H1 (cell line): ENCODE data around the gene GPSM1. TPM values are rescaled to one million over a fixed set of nuclear protein-coding genes. Genes with fewer than 3 reads are reported as not detected.

Source experiments
- CTCF ChIA-PET: fragments of 300-600 bp; sonication (Branson Sonifier 250); formaldehyde crosslinking; loops from one replicate; lab custom pipeline; 2021; ENCODE audit not compliant: partially characterized antibody; lab: Charles Lee
- POLR2A ChIA-PET: fragments of 300-600 bp; sonication (Branson Sonifier 250); formaldehyde crosslinking; loops from one replicate; lab custom pipeline; 2021; ENCODE audit warnings: inconsistent platforms; ENCODE audit not compliant: partially characterized antibody; lab: Charles Lee
- DNase-seq, 2 experiments: peaks; one replicate each; pipeline versions ENCODE4 v3.0.0 to v3.0.0-alpha.2; 2010 to 2022; ENCODE audit warnings: low spot score in 2 of 2, low read depth in 1 of 2, mixed read lengths in 1 of 2
- FAIRE-seq: peaks from 2 replicates; lab custom pipeline; 2011; peaks lifted over from hg19 to GRCh38; lab: Jason Lieb, UNC
- H2AFZ ChIP-seq: 2 replicates; pipeline ENCODE4 v1.8.1; 2012; ENCODE audit warnings: low read length, inconsistent platforms
- H2AK5ac ChIP-seq: 2 replicates; pipeline ENCODE4 v1.6.1; 2013; ENCODE audit warnings: low read depth, low read length
- H2BK120ac ChIP-seq: replicated peaks from 2 replicates; pipeline ENCODE3; 2013; ENCODE audit warnings: low read depth, low read length, inconsistent platforms
- H2BK12ac ChIP-seq: 2 replicates; pipeline ENCODE4 v1.6.1; 2013; ENCODE audit warnings: low read depth, low read length
- H2BK15ac ChIP-seq: 2 replicates; pipeline ENCODE4 v1.6.1; 2013; ENCODE audit warnings: low read length
- H2BK20ac ChIP-seq: 2 replicates; pipeline ENCODE4 v1.6.1; 2013; ENCODE audit warnings: low read length
- H2BK5ac ChIP-seq: 2 replicates; pipeline ENCODE4 v1.6.1; 2013; ENCODE audit warnings: low read depth, low read length
- H3K14ac ChIP-seq: 2 replicates; pipeline ENCODE4 v1.6.1; 2013; ENCODE audit warnings: inconsistent platforms; ENCODE audit not compliant: insufficient read length
- H3K18ac ChIP-seq: 2 replicates; pipeline ENCODE4 v1.6.1; 2013; ENCODE audit warnings: low read length; ENCODE audit errors: extremely low read depth
- H3K23ac ChIP-seq: 2 replicates; pipeline ENCODE4 v1.6.1; 2013; ENCODE audit warnings: inconsistent platforms; ENCODE audit not compliant: insufficient read length
- H3K23me2 ChIP-seq: 2 replicates; pipeline ENCODE4 v1.6.1; 2013; ENCODE audit warnings: low read depth, low read length
- H3K27ac ChIP-seq: 2 replicates; pipeline ENCODE4 v1.6.1; 2011; ENCODE audit warnings: low read depth, low read length, inconsistent platforms
- H3K27me3 ChIP-seq, 4 experiments: replicated peaks in 1 of 4; 1 replicate in 1 of 4; 2 replicates in 3 of 4; pipeline versions ENCODE4 v1.6.1 to v1.8.1; 2011 to 2013; ENCODE audit warnings: low read length in 3 of 4, mild to moderate bottlenecking in 3 of 4, inconsistent platforms in 2 of 4, mixed read lengths in 2 of 4, moderate library complexity in 1 of 4; ENCODE audit not compliant: control insufficient read depth in 3 of 4, insufficient read depth in 3 of 4; ENCODE audit errors: extremely low read depth in 1 of 4
- H3K36me3 ChIP-seq, 4 experiments: 2 replicates each; pipeline versions ENCODE4 v1.6.1 to v1.8.1; 2011 to 2013; ENCODE audit warnings: mild to moderate bottlenecking in 4 of 4, low read length in 3 of 4, moderate library complexity in 2 of 4, control low read depth in 1 of 4, inconsistent platforms in 1 of 4; ENCODE audit not compliant: insufficient read depth in 4 of 4, control insufficient read depth in 2 of 4
- H3K4ac ChIP-seq: replicated peaks from 2 replicates; pipeline ENCODE3; 2013; ENCODE audit warnings: low read length, low read depth, mixed read lengths, inconsistent platforms; ENCODE audit not compliant: insufficient read length
- H3K4me1 ChIP-seq, 4 experiments: replicated peaks in 1 of 4; 1 replicate in 1 of 4; 2 replicates in 3 of 4; pipeline versions ENCODE4 v1.6.1 to v1.8.1; 2011 to 2013; ENCODE audit warnings: low read length in 3 of 4, inconsistent platforms in 2 of 4, mixed read lengths in 1 of 4; ENCODE audit not compliant: insufficient read depth in 4 of 4, control insufficient read depth in 3 of 4
- H3K4me2 ChIP-seq, 2 experiments: 2 replicates each; pipeline versions ENCODE4 v1.6.1 to v1.8.1; 2011 to 2013; ENCODE audit warnings: low read depth in 2 of 2, low read length in 2 of 2, control low read depth in 1 of 2, inconsistent platforms in 1 of 2, mild to moderate bottlenecking in 1 of 2; ENCODE audit not compliant: insufficient read depth in 1 of 2
- H3K4me3 ChIP-seq, 4 experiments: fragments of 200-600, 300-600 bp in 1 of 4; sonication (generic), shearing (Covaris generic), sonication (Bioruptor Twin) in 1 of 4; 2 replicates each; pipeline versions ENCODE4 v1.5.1 to v1.8.1; 2011 to 2016; ENCODE audit warnings: low read length in 4 of 4, low read depth in 3 of 4, control low read depth in 2 of 4, inconsistent platforms in 2 of 4, mild to moderate bottlenecking in 2 of 4, mixed read lengths in 1 of 4, moderate library complexity in 1 of 4; ENCODE audit not compliant: insufficient read depth in 2 of 4; ENCODE audit errors: extremely low read depth in 1 of 4
- H3K56ac ChIP-seq: replicated peaks from 2 replicates; pipeline ENCODE3; 2013; ENCODE audit warnings: low read depth, mild to moderate bottlenecking, mixed read lengths, low read length, inconsistent platforms; ENCODE audit not compliant: insufficient read length
- H3K79me1 ChIP-seq: 2 replicates; pipeline ENCODE4 v1.6.1; 2013; ENCODE audit warnings: low read depth, low read length, control low read depth
- H3K79me2 ChIP-seq, 2 experiments: 2 replicates each; pipeline versions ENCODE4 v1.6.1 to v1.8.1; 2012 to 2013; ENCODE audit warnings: low read length in 2 of 2, mild to moderate bottlenecking in 2 of 2, inconsistent platforms in 1 of 2; ENCODE audit not compliant: insufficient read depth in 2 of 2, control insufficient read depth in 1 of 2
- H3K9ac ChIP-seq, 4 experiments: replicated peaks in 1 of 4; 1 replicate in 1 of 4; 2 replicates in 3 of 4; pipeline versions ENCODE4 v1.6.1 to v1.8.1; 2011 to 2013; ENCODE audit warnings: low read depth in 3 of 4, low read length in 3 of 4, control low read depth in 2 of 4, mild to moderate bottlenecking in 2 of 4, moderate library complexity in 2 of 4, inconsistent platforms in 1 of 4; ENCODE audit errors: extremely low read depth in 1 of 4
- H3K9me3 ChIP-seq, 2 experiments: 2 replicates each; pipeline versions ENCODE4 v1.6.1 to v1.8.1; 2012 to 2013; ENCODE audit warnings: mild to moderate bottlenecking in 2 of 2, moderate library complexity in 2 of 2, control low read depth in 1 of 2, inconsistent platforms in 1 of 2, low read depth in 1 of 2, low read length in 1 of 2, mixed read lengths in 1 of 2; ENCODE audit not compliant: insufficient read depth in 2 of 2
- H4K20me1 ChIP-seq, 2 experiments: replicated peaks in 1 of 2; 2 replicates each; pipeline versions ENCODE3 to v1.8.1; 2011 to 2013; ENCODE audit warnings: inconsistent platforms in 2 of 2, low read length in 2 of 2, mild to moderate bottlenecking in 1 of 2; ENCODE audit not compliant: insufficient read depth in 2 of 2, control insufficient read depth in 1 of 2
- H4K5ac ChIP-seq: 2 replicates; pipeline ENCODE4 v1.6.1; 2013; ENCODE audit warnings: low read length, low read depth, mixed read lengths, inconsistent platforms; ENCODE audit not compliant: insufficient read length
- H4K8ac ChIP-seq: 2 replicates; pipeline ENCODE4 v1.8.0; 2013; ENCODE audit warnings: mild to moderate bottlenecking, moderate library complexity, low read length, inconsistent platforms; ENCODE audit not compliant: insufficient read depth; ENCODE audit errors: extremely low read depth
- H4K91ac ChIP-seq: replicated peaks from 2 replicates; pipeline ENCODE3; 2013; ENCODE audit warnings: low read length, mixed read lengths, inconsistent platforms; ENCODE audit not compliant: insufficient read length
- GABPA ChIP-seq: IDR thresholded peaks from 2 replicates; pipeline ENCODE4 v1.6.1; 2011; ENCODE audit warnings: mild to moderate bottlenecking, low read length, moderate library complexity, borderline replicate concordance; ENCODE audit not compliant: insufficient read depth
- GTF2F1 ChIP-seq: IDR thresholded peaks from 2 replicates; pipeline ENCODE4 v1.6.1; 2012; ENCODE audit warnings: low read depth, low read length, improper control_type of control experiment, borderline replicate concordance
- JUN ChIP-seq: IDR thresholded peaks from 2 replicates; pipeline ENCODE4 v1.6.1; 2011; ENCODE audit warnings: low read depth, mild to moderate bottlenecking, improper control_type of control experiment, low read length
- KDM4A ChIP-seq: IDR thresholded peaks from one replicate; pipeline ENCODE4 v1.7.1; 2012; ENCODE audit warnings: low read depth, mild to moderate bottlenecking, moderate library complexity, low read length, inconsistent platforms; ENCODE audit not compliant: severe bottlenecking
- POLR2AphosphoS5 ChIP-seq: IDR thresholded peaks from 2 replicates; pipeline ENCODE4 v1.6.1; 2011; ENCODE audit warnings: low read depth, low read length
- SIN3A ChIP-seq, 2 experiments: IDR thresholded peaks in 1 of 2; conservative IDR thresholded peaks in 1 of 2; 2 replicates each; pipeline ENCODE4 v1.6.1; 2011 to 2012; ENCODE audit warnings: low read length in 2 of 2, improper control_type of control experiment in 1 of 2, low read depth in 1 of 2, mild to moderate bottlenecking in 1 of 2
- SP4 ChIP-seq: IDR thresholded peaks from 2 replicates; pipeline ENCODE4 v1.6.1; 2012; ENCODE audit warnings: low read length, inconsistent platforms
- TBP ChIP-seq: IDR thresholded peaks from 2 replicates; pipeline ENCODE4 v1.6.1; 2011; ENCODE audit warnings: low read depth, low read length, improper control_type of control experiment
- ZNF274 ChIP-seq: IDR thresholded peaks from 2 replicates; pipeline ENCODE4 v1.7.0; 2012; ENCODE audit warnings: low read length, borderline replicate concordance; ENCODE audit errors: extremely low read depth
- WGBS, 2 experiments: shearing (Covaris generic) in 1 of 2; methylation state at CpG; one replicate each; pipeline versions ENCODE4 v1.1.6 to v1.1.7; 2013 to 2015; ENCODE audit warnings: low lambda C conversion rate in 2 of 2, mixed read lengths in 2 of 2, inconsistent platforms in 1 of 2, low coverage in 1 of 2, missing lambda C conversion rate in 1 of 2; ENCODE audit not compliant: insufficient replicate concordance in 2 of 2, insufficient coverage in 1 of 2, insufficient read length in 1 of 2; ENCODE audit errors: extremely low coverage in 1 of 2, missing lambda C conversion rate in 1 of 2; 5-methylcytosine and 5-hydroxymethylcytosine counted together
- polyA plus RNA-seq, 7 experiments: library from polyadenylated mRNA; depleted of rRNA in 3 of 7; stranded (reverse) in 5 of 7; unstranded in 2 of 7; fragments of >200 nt in 5 of 7; fragments of 200-250 nt in 2 of 7; gene quantifications; 1 replicate in 5 of 7; 2 replicates in 1 of 7; 4 replicates in 1 of 7; pipeline versions ENCODE4 v1.2.1 to v1.2.3, GENCODE V29; 2011 to 2013; ENCODE audit warnings: missing spikeins in 2 of 7, mixed read lengths in 2 of 7
- total RNA-seq: library from RNA; stranded (reverse); fragmentation: NEBNext Ultra II Directional; extraction: Animal tissue kit (Norgen Biotek cat#: 25700); gene quantifications from 2 replicates; pipeline ENCODE4 v1.2.1, GENCODE V29; 2021

Gene GPSM1
- total and polyA plus RNA-seq, 2 of the 8 experiments (the other 6 are each of a cell fraction or from before 2014, with no cell fraction given): 12.8 to 18.0 TPM

DNA sequence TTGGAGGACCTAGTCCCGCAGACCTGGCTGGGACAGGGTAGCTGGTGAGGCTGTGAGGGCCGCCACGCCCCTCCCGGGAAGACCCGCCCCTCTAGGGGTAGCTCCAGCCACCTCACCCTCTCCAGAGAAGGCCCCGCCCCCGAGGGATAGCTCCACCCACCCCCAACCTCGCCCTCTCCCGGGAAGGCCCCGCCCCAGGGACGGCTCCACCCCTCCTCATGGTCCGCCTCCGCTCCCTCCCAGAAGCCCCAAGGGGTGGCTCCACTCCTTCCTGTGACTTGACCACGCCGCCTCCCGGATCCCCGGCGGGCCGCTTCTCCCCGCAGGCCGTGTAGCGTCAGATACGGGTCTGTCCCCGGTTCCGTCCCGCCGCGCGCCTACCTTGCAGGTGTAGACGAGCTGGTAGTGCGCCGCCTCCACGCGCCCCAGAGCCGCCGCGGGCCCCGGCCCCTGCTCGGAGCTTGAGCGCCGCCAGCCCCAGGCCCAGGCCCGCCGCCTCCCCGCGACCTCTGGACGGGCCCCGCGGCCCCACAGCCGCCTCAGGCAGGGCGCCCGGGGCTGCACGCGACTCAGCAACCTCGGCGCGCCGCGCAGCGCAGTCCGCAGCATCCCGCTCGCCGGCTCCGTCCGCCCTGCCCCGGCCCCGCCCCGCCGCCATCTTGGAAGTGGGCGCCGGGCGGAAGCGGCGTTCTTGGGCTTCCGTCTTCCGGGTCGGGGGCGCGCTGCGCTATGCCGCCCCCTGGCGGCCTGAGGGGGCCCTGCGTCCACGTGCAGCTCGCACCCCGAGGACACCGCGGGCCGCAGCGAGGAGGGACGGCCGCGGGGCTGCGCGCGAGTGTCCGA is 36.0 kb downstream of the GPSM1 start, which contains the start of gene DNLZ:
Gene DNLZ (minus strand): TSS at position 639 of the 843 bp plus-strand sequence. CDS start 30 bp downstream, at position 609.
- peak within 1 kb of the TSS; percentile 19; the same call in 1 of the 2 replicates for H2BK15ac ChIP-seq
- no peak within 1 kb of the TSS for H3K23ac ChIP-seq
- H4K20me1 ChIP-seq: peaks cover 3 to 7% of the 10 kb centered on the region in 2 experiments
- H3K9me3 ChIP-seq: peaks cover 0 to 3% of the 10 kb centered on the region in 2 experiments; a peak in 1 of 4 replicates
- H2BK20ac ChIP-seq: no peak within 1 kb of the TSS
- H3K4me2 ChIP-seq: peak within 1 kb of the TSS; percentile 45 to 69
- peaks cover 0 to 8% (median under 1%) of the 10 kb centered on the region in 4 experiments; a peak in 3 of 7 replicates for H3K4me1 ChIP-seq
- H3K27me3 ChIP-seq: peaks cover 0 to 2% (median 0%) of the 10 kb centered on the region in 4 experiments; a peak in 2 of 7 replicates
- H3K4me3 ChIP-seq: peak within 1 kb of the TSS; percentile 71 to 97 (median 80)
- H4K5ac ChIP-seq: peak within 1 kb of the TSS; percentile 24
- no peaks in the 10 kb centered on the region; the same call in 1 of the 2 replicates for H3K23me2 ChIP-seq
- H3K36me3 ChIP-seq: peaks cover 0 to 2% (median 0%) of the 10 kb centered on the region in 4 experiments; a peak in 1 of 8 replicates
- FAIRE-seq: no peak
- peak within 1 kb of the TSS; percentile 75; the same call in 1 of the 2 replicates for H3K27ac ChIP-seq
- H3K79me2 ChIP-seq: no peaks in the 10 kb centered on the region
- no peak within 1 kb of the TSS for H2AFZ ChIP-seq
- peak within 1 kb of the TSS; percentile 91; the same call in 1 of the 2 replicates for H2BK5ac ChIP-seq
- H2AK5ac ChIP-seq: no peak within 1 kb of the TSS
- H4K91ac ChIP-seq: no peak within 1 kb of the TSS
- H4K8ac ChIP-seq: peak within 1 kb of the TSS; percentile 95
- WGBS, 2 experiments: 7% methylated on average over 86 of the region's 97 CpGs; no CpG with 5 or more reads in 1 of the 2 experiments
- DNase-seq: peak; percentile 89 to 99
- H3K4ac ChIP-seq: no peak within 1 kb of the TSS
- peak within 1 kb of the TSS in 3 of 4 experiments; percentile 70 to 93 (median 84); a peak in 5 of 7 replicates for H3K9ac ChIP-seq
- peaks cover 3% of the 10 kb centered on the region for H3K79me1 ChIP-seq
- POLR2A ChIA-PET: interaction anchor here (0.5 to 15.8 kb wide), 17 partner anchors 9 to 962 kb away, joined by 3 to 137 read pairs (median 3); partner anchors contain the start of genes CARD9 and SNAPC4
- peak within 1 kb of the TSS; percentile 83; the same call in 1 of the 2 replicates for H3K18ac ChIP-seq
- H2BK120ac ChIP-seq: no peak within 1 kb of the TSS
- CTCF ChIA-PET: interaction anchor here (0.7 to 7.1 kb wide), 28 partner anchors 9 to 585 kb away, joined by 3 to 80 read pairs (median 4); partner anchors contain the start of genes CARD9 and GPSM1
- no peak within 1 kb of the TSS for H3K14ac ChIP-seq
- H2BK12ac ChIP-seq: no peak within 1 kb of the TSS
- H3K56ac ChIP-seq: peak within 1 kb of the TSS; percentile 24
- peak; percentile 43; the same call in 1 of the 2 replicates for TF ChIP-seq TBP
- TF ChIP-seq ZNF274: no peak
- no peak for TF ChIP-seq SP4
- TF ChIP-seq POLR2AphosphoS5: peak; percentile 76
- peak; percentile 94 to 96; a peak in 3 of 4 replicates for TF ChIP-seq SIN3A (conservative IDR thresholded peaks at IDR 0.05 in 1 of 2, IDR thresholded peaks at IDR 0.05 in 1 of 2; ENCODE audit: low read depth in 1 of 2, low read length in 2 of 2)
- no peak for TF ChIP-seq JUN
- peak; percentile 91 for TF ChIP-seq GABPA
- 0 out of 2 replicates have a peak, but pooled peaks have one; percentile 65 for TF ChIP-seq GTF2F1
- peak; percentile 47 for TF ChIP-seq KDM4A
